ENCODE results near the gene CST1.

DNA sequence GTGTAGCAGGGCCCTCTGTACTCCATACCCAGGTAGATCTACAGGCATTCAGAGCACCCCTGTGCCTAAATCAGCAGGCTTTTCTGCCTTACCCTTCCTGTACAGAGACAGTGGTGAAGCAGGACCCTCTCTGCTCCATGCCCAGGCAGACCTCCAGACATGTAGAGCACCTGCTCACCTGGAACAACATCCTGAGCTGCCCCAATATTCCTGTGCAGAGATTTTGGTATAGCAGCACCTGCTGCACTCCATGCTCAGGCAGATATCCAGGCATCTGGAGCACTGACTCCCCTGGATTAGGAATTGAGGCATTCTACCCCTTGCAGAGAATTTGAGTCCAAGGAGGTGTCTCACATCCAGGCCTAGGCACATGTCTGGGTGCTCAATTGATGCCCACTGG is 12.6 kb upstream of the CST1 start:
- TF ChIP-seq, protein P1, sequence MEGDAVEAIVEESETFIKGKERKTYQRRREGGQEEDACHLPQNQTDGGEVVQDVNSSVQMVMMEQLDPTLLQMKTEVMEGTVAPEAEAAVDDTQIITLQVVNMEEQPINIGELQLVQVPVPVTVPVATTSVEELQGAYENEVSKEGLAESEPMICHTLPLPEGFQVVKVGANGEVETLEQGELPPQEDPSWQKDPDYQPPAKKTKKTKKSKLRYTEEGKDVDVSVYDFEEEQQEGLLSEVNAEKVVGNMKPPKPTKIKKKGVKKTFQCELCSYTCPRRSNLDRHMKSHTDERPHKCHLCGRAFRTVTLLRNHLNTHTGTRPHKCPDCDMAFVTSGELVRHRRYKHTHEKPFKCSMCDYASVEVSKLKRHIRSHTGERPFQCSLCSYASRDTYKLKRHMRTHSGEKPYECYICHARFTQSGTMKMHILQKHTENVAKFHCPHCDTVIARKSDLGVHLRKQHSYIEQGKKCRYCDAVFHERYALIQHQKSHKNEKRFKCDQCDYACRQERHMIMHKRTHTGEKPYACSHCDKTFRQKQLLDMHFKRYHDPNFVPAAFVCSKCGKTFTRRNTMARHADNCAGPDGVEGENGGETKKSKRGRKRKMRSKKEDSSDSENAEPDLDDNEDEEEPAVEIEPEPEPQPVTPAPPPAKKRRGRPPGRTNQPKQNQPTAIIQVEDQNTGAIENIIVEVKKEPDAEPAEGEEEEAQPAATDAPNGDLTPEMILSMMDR (IDR thresholded peaks at IDR 0.05; ENCODE audit: insufficient read depth, low read length): no peak
- TF ChIP-seq, protein P2, sequence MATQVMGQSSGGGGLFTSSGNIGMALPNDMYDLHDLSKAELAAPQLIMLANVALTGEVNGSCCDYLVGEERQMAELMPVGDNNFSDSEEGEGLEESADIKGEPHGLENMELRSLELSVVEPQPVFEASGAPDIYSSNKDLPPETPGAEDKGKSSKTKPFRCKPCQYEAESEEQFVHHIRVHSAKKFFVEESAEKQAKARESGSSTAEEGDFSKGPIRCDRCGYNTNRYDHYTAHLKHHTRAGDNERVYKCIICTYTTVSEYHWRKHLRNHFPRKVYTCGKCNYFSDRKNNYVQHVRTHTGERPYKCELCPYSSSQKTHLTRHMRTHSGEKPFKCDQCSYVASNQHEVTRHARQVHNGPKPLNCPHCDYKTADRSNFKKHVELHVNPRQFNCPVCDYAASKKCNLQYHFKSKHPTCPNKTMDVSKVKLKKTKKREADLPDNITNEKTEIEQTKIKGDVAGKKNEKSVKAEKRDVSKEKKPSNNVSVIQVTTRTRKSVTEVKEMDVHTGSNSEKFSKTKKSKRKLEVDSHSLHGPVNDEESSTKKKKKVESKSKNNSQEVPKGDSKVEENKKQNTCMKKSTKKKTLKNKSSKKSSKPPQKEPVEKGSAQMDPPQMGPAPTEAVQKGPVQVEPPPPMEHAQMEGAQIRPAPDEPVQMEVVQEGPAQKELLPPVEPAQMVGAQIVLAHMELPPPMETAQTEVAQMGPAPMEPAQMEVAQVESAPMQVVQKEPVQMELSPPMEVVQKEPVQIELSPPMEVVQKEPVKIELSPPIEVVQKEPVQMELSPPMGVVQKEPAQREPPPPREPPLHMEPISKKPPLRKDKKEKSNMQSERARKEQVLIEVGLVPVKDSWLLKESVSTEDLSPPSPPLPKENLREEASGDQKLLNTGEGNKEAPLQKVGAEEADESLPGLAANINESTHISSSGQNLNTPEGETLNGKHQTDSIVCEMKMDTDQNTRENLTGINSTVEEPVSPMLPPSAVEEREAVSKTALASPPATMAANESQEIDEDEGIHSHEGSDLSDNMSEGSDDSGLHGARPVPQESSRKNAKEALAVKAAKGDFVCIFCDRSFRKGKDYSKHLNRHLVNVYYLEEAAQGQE (IDR thresholded peaks at IDR 0.05; ENCODE audit: insufficient replicate concordance, low read depth): no peak
- TF ChIP-seq POLR2AphosphoS5 (IDR thresholded peaks at IDR 0.05; ENCODE audit: low read depth) (no peak), GABPA (IDR thresholded peaks at IDR 0.05; ENCODE audit: low read depth) (no peak), SPI1 (IDR thresholded peaks at IDR 0.05; ENCODE audit: borderline replicate concordance, low read depth) (no peak)

Measured in HL-60 (cell line).